ENCODE results near the gene DTNBP1.

- TF ChIP-seq, protein P1, sequence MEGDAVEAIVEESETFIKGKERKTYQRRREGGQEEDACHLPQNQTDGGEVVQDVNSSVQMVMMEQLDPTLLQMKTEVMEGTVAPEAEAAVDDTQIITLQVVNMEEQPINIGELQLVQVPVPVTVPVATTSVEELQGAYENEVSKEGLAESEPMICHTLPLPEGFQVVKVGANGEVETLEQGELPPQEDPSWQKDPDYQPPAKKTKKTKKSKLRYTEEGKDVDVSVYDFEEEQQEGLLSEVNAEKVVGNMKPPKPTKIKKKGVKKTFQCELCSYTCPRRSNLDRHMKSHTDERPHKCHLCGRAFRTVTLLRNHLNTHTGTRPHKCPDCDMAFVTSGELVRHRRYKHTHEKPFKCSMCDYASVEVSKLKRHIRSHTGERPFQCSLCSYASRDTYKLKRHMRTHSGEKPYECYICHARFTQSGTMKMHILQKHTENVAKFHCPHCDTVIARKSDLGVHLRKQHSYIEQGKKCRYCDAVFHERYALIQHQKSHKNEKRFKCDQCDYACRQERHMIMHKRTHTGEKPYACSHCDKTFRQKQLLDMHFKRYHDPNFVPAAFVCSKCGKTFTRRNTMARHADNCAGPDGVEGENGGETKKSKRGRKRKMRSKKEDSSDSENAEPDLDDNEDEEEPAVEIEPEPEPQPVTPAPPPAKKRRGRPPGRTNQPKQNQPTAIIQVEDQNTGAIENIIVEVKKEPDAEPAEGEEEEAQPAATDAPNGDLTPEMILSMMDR (IDR thresholded peaks at IDR 0.05): no peak
- TF ChIP-seq POLR2A (IDR thresholded peaks at IDR 0.05) (no peak), POLR2AphosphoS5 (IDR thresholded peaks at IDR 0.05) (no peak)
Measured at GRCh38 chr6:15538766-15539495, 123.9 kb downstream of the DTNBP1 start.

Measured in prostate gland (tissue), 2 donors.